Mesendoderm (in vitro differentiated cells): ENCODE data around the gene IGSF6. TPM values are rescaled to one million over a fixed set of nuclear protein-coding genes. Genes with fewer than 3 reads are reported as not detected.

ENCODE experiments used
- DNase-seq: peaks from one replicate; pipeline ENCODE4 v3.0.0; 2013
- H2AK5ac ChIP-seq: 2 replicates; pipeline ENCODE4 v1.6.1; 2013; ENCODE audit warnings: low read length, inconsistent platforms
- H2BK120ac ChIP-seq: 2 replicates; pipeline ENCODE4 v1.6.1; 2013; ENCODE audit warnings: low read depth, mild to moderate bottlenecking, low read length, moderate library complexity, mixed read lengths
- H2BK15ac ChIP-seq: replicated peaks from 2 replicates; pipeline ENCODE4 v1.6.1; 2013; ENCODE audit warnings: low read depth, mild to moderate bottlenecking, moderate library complexity
- H2BK5ac ChIP-seq: 2 replicates; pipeline ENCODE4 v1.6.1; 2013; ENCODE audit warnings: low read length, inconsistent platforms
- H3K18ac ChIP-seq: 2 replicates; pipeline ENCODE4 v1.6.1; 2013; ENCODE audit warnings: mild to moderate bottlenecking, low read length, mixed read lengths
- H3K23ac ChIP-seq: one replicate; pipeline ENCODE4 v1.6.1; 2013; ENCODE audit warnings: low read length
- H3K27ac ChIP-seq: 2 replicates; pipeline ENCODE4 v1.5.1; 2013; ENCODE audit warnings: low read depth, mild to moderate bottlenecking, inconsistent platforms, low read length, moderate library complexity
- H3K27me3 ChIP-seq: 2 replicates; pipeline ENCODE4 v1.6.1; 2013; ENCODE audit warnings: low read length, control low read depth, mild to moderate bottlenecking, inconsistent platforms; ENCODE audit not compliant: insufficient read depth, poor library complexity
- H3K36me3 ChIP-seq: 2 replicates; pipeline ENCODE4 v1.6.1; 2013; ENCODE audit warnings: low read length, inconsistent platforms; ENCODE audit not compliant: control insufficient read depth, insufficient read depth
- H3K4ac ChIP-seq: one replicate; pipeline ENCODE4 v1.6.1; 2013; ENCODE audit warnings: low read depth, mild to moderate bottlenecking, low read length, moderate library complexity
- H3K4me1 ChIP-seq: 2 replicates; pipeline ENCODE4 v1.6.1; 2013; ENCODE audit warnings: low read depth, low read length, inconsistent platforms; ENCODE audit not compliant: control insufficient read depth
- H3K4me2 ChIP-seq: 2 replicates; pipeline ENCODE4 v1.6.1; 2013; ENCODE audit warnings: low read length
- H3K4me3 ChIP-seq: 2 replicates; pipeline ENCODE4 v1.5.1; 2013; ENCODE audit warnings: mild to moderate bottlenecking, low read length
- H3K56ac ChIP-seq: one replicate; pipeline ENCODE4 v1.6.1; 2013; ENCODE audit warnings: low read length
- H3K79me1 ChIP-seq: 2 replicates; pipeline ENCODE4 v1.6.1; 2013; ENCODE audit warnings: low read length, inconsistent platforms
- H3K79me2 ChIP-seq: 2 replicates; pipeline ENCODE4 v1.6.1; 2013; ENCODE audit warnings: mild to moderate bottlenecking, low read length; ENCODE audit not compliant: control insufficient read depth, insufficient read depth
- H3K9ac ChIP-seq: 2 replicates; pipeline ENCODE4 v1.6.1; 2013; ENCODE audit warnings: low read length, inconsistent platforms
- H4K5ac ChIP-seq: one replicate; pipeline ENCODE4 v1.6.1; 2013; ENCODE audit warnings: low read length
- H4K8ac ChIP-seq: one replicate; pipeline ENCODE4 v1.6.1; 2013; ENCODE audit warnings: low read depth, mild to moderate bottlenecking, control low read depth, low read length, moderate library complexity
- WGBS: extraction: QIAGEN DNeasy Blood & Tissue Kit; methylation state at CpG from one replicate; pipeline ENCODE4 v1.1.7; 2013; ENCODE audit warnings: low lambda C conversion rate, missing lambda C conversion rate; ENCODE audit not compliant: insufficient coverage; ENCODE audit errors: extremely low coverage; 5-methylcytosine and 5-hydroxymethylcytosine counted together
- small RNA-seq: library from polyadenylated mRNA; stranded (forward); fragments of <200 nt; extraction: miRNeasy Mini kit (QIAGEN cat#:217004); gene quantifications from one replicate; pipeline ENCODE3, GENCODE V24; 2013; ENCODE audit not compliant: insufficient read depth

IGSF6 gene

GRCh38 chr16:21590287-21590686 is 62.1 kb downstream of the IGSF6 start:
- no peak overlapping the region for H2BK120ac ChIP-seq
- no peak overlapping the region for H3K4me2 ChIP-seq
- H3K4me1 ChIP-seq = no peaks in the 10 kb centered on the region
- DNase-seq = no peak
- no peak overlapping the region for H4K5ac ChIP-seq
- H3K36me3 ChIP-seq = no peaks in the 10 kb centered on the region
- H2AK5ac ChIP-seq = no peak overlapping the region
- no peak overlapping the region for H3K18ac ChIP-seq
- no peak overlapping the region for H3K4me3 ChIP-seq
- H3K27me3 ChIP-seq = no peaks in the 10 kb centered on the region
- WGBS = no CpG with 5 or more reads among the region's 2 CpGs
- no peak overlapping the region for H4K8ac ChIP-seq
- H2BK5ac ChIP-seq = no peak overlapping the region
- no peak overlapping the region for H3K27ac ChIP-seq
- no peaks in the 10 kb centered on the region for H3K79me1 ChIP-seq
- no peaks in the 10 kb centered on the region for H3K79me2 ChIP-seq
- no peak overlapping the region for H3K9ac ChIP-seq
- no peak overlapping the region for H3K23ac ChIP-seq
- H3K4ac ChIP-seq = no peak overlapping the region
- H2BK15ac ChIP-seq = no peak overlapping the region
- no peak overlapping the region for H3K56ac ChIP-seq

- Histone ChIP-seq H3K27ac (no peak overlapping the region), H3K4ac (no peak overlapping the region), H3K79me2 (no peaks in the 10 kb centered on the region), H3K27me3 (no peaks in the 10 kb centered on the region), H2BK5ac (no peak overlapping the region), H2AK5ac (no peak overlapping the region), H4K8ac (no peak overlapping the region), H3K23ac (no peak overlapping the region), H2BK120ac (no peak overlapping the region), H3K4me1 (no peaks in the 10 kb centered on the region), H3K4me3 (no peak overlapping the region), H3K9ac (no peak overlapping the region), H3K18ac (no peak overlapping the region), H3K79me1 (no peaks in the 10 kb centered on the region), H3K36me3 (no peaks in the 10 kb centered on the region), H3K56ac (no peak overlapping the region), H2BK15ac (no peak overlapping the region), H4K5ac (no peak overlapping the region), H3K4me2 (no peak overlapping the region)
- WGBS = no CpG with 5 or more reads among the region's 4 CpGs
- DNase-seq = no peak
Measured at GRCh38 chr16:21589551-21589950, 62.9 kb downstream of the IGSF6 start.

Small RNA genes within 50 kb of the gene (small RNA-seq; reads per million reads assigned to genes)
- gene RNU6-1005P (not detected), gene RNU6-196P (not detected)
